PC-3 (cell line): ENCODE measurements around the gene TJP3.

Source experiments
- CTCF ChIP-seq: fragments of 300-600 bp; sonication (generic); conservative IDR thresholded peaks from 2 replicates; pipeline ENCODE4 v1.5.1; 2017; ENCODE audit warnings: antibody characterized with exemption, low read depth, mild to moderate bottlenecking, low read length
- EZH2 ChIP-seq: fragments of 300-600 bp; sonication (generic); IDR thresholded peaks from one replicate; pipeline ENCODE4 v1.6.1; 2017; ENCODE audit warnings: antibody characterized with exemption, mild to moderate bottlenecking, low read length; ENCODE audit not compliant: unreplicated experiment

GRCh38 chr19:3658870-3659745 is 49.1 kb upstream of the TJP3 start:
- TF ChIP-seq CTCF (no peak), EZH2 (no peak)
